GM23338 (cell line): ENCODE data around the gene MAP1B. TPM values are rescaled to one million over a fixed set of nuclear protein-coding genes. Genes with fewer than 3 reads are reported as not detected.

Experiments used
- ATAC-seq: fragments of 200-7000 bp; cut with Tn5 transposase; 3 replicates; pipeline ENCODE4 v1.9.1; 2020
- DNase-seq: peaks from one replicate; pipeline ENCODE4 v3.0.0-alpha.2; 2015; ENCODE audit warnings: low spot score
- H2AFZ ChIP-seq: fragments of 200-600 bp; sonication (generic); 2 replicates; pipeline ENCODE4 v1.8.0; 2016; ENCODE audit warnings: antibody characterized with exemption, mild to moderate bottlenecking, moderate library complexity
- H3F3A ChIP-seq: fragments of 200-600 bp; sonication (generic); replicated peaks from 2 replicates; pipeline ENCODE4 v1.8.0; 2017; ENCODE audit warnings: antibody characterized with exemption, mixed run types, low read depth
- H3K27ac ChIP-seq: fragments of 200-600 bp; sonication (generic); 2 replicates; pipeline ENCODE4 v1.6.1; 2016; ENCODE audit warnings: low read depth
- H3K27me3 ChIP-seq: fragments of 200-600 bp; sonication (generic); 2 replicates; pipeline ENCODE4 v1.8.0; 2016; ENCODE audit warnings: mild to moderate bottlenecking, mixed run types, moderate library complexity; ENCODE audit not compliant: insufficient read depth
- H3K36me3 ChIP-seq: fragments of 200-600 bp; sonication (generic); 2 replicates; pipeline ENCODE4 v1.8.0; 2016; ENCODE audit warnings: mild to moderate bottlenecking; ENCODE audit not compliant: insufficient read depth
- H3K4me1 ChIP-seq: fragments of 200-600 bp; sonication (generic); 2 replicates; pipeline ENCODE4 v1.8.0; 2016; ENCODE audit warnings: mild to moderate bottlenecking, moderate library complexity; ENCODE audit not compliant: insufficient read depth
- H3K4me2 ChIP-seq: fragments of 200-600 bp; sonication (generic); 2 replicates; pipeline ENCODE4 v1.7.1; 2017; ENCODE audit warnings: mixed run types
- H3K4me3 ChIP-seq: fragments of 200-600 bp; sonication (generic); 2 replicates; pipeline ENCODE4 v1.6.1; 2016; ENCODE audit warnings: mixed run types
- H3K79me2 ChIP-seq: fragments of 200-600 bp; sonication (generic); replicated peaks from 2 replicates; pipeline ENCODE4 v1.8.0; 2017; ENCODE audit warnings: mild to moderate bottlenecking; ENCODE audit not compliant: insufficient read depth
- H3K9me2 ChIP-seq: fragments of 200-600 bp; sonication (generic); 2 replicates; pipeline ENCODE4 v1.8.0; 2017; ENCODE audit not compliant: insufficient read depth
- H4K20me1 ChIP-seq: fragments of 200-600 bp; sonication (generic); replicated peaks from 2 replicates; pipeline ENCODE4 v1.8.0; 2017; ENCODE audit warnings: mild to moderate bottlenecking; ENCODE audit not compliant: insufficient read depth
- H3K27ac Mint-ChIP-seq: 2 replicates; pipeline ENCODE4 v1.8.0; 2020; ENCODE audit warnings: inconsistent platforms, mild to moderate bottlenecking, moderate library complexity, mixed read lengths
- H3K27me3 Mint-ChIP-seq: 3 replicates; pipeline ENCODE4 v1.8.0; 2022; ENCODE audit warnings: low read depth, mild to moderate bottlenecking, moderate library complexity, mixed read lengths, inconsistent platforms; ENCODE audit not compliant: insufficient read depth, poor library complexity
- H3K36me3 Mint-ChIP-seq: 3 replicates; pipeline ENCODE4 v1.8.0; 2021; ENCODE audit warnings: low read depth, mild to moderate bottlenecking, inconsistent platforms, moderate library complexity, mixed read lengths
- H3K4me1 Mint-ChIP-seq: 3 replicates; pipeline ENCODE4 v1.8.0; 2020; ENCODE audit warnings: mild to moderate bottlenecking, inconsistent platforms, mixed read lengths
- H3K4me3 Mint-ChIP-seq: 3 replicates; pipeline ENCODE4 v1.8.0; 2021; ENCODE audit warnings: moderate library complexity, mild to moderate bottlenecking, inconsistent platforms, mixed read lengths
- H3K9me3 Mint-ChIP-seq: 3 replicates; pipeline ENCODE4 v1.8.0; 2020; ENCODE audit warnings: moderate library complexity, mild to moderate bottlenecking, inconsistent platforms, mixed read lengths
- CREB1 ChIP-seq: fragments of 250-450 bp; sonication (Bioruptor Pico); IDR thresholded peaks from 2 replicates; pipeline ENCODE4 v1.5.0; 2020; ENCODE audit warnings: low read depth, mild to moderate bottlenecking, moderate library complexity
- EZH2 ChIP-seq: fragments of 200-600 bp; sonication (generic); IDR thresholded peaks from one replicate; pipeline ENCODE4 v1.8.0; 2017; ENCODE audit warnings: antibody characterized with exemption, mild to moderate bottlenecking, low read depth; ENCODE audit not compliant: unreplicated experiment
- EZH2phosphoT487 ChIP-seq: fragments of 200-600 bp; sonication (generic); IDR thresholded peaks from one replicate; pipeline ENCODE4 v1.8.1; 2018; ENCODE audit warnings: antibody characterized with exemption; ENCODE audit not compliant: unreplicated experiment
- JUNB ChIP-seq: IDR thresholded peaks from one replicate; pipeline ENCODE4 v1.6.1; 2016; ENCODE audit warnings: antibody characterized with exemption; ENCODE audit not compliant: unreplicated experiment
- NANOG ChIP-seq: IDR thresholded peaks from 2 replicates; pipeline ENCODE4 v1.6.1; 2016; ENCODE audit warnings: antibody characterized with exemption, borderline replicate concordance
- ZNF114 ChIP-seq: fragments of 250-450 bp; sonication (Bioruptor Pico); IDR thresholded peaks from 2 replicates; pipeline ENCODE4 v1.5.0; 2020; ENCODE audit warnings: mild to moderate bottlenecking, moderate library complexity
- polyA plus RNA-seq: library from polyadenylated mRNA; unstranded; fragments of >200 nt; fragmentation: Nextera tagmentation; extraction: Ambion mirVana; gene quantifications from 2 replicates; pipeline ENCODE4 v1.2.1, GENCODE V29; 2016
- total RNA-seq: library from RNA; depleted of rRNA; stranded (reverse); fragments of >200 nt; shearing (Covaris generic); gene quantifications from 2 replicates; pipeline ENCODE4 v1.2.3, GENCODE V29; 2014
- TF ChIP-seq, protein P1 (sequence below): IDR thresholded peaks from one replicate; pipeline ENCODE4 v1.6.1; 2018; ENCODE audit warnings: antibody characterized with exemption; ENCODE audit not compliant: unreplicated experiment
- TF ChIP-seq, protein P2 (sequence below): IDR thresholded peaks from 2 replicates; pipeline ENCODE4 v1.6.1; 2016; ENCODE audit warnings: antibody characterized with exemption
- TF ChIP-seq, protein P3 (sequence below), 2 experiments: fragments of 200-600 bp in 1 of 2; sonication (generic) in 1 of 2; conservative IDR thresholded peaks; 2 replicates each; pipeline versions ENCODE4 v1.5.1 to v1.6.1; 2016 to 2017; ENCODE audit warnings: antibody characterized with exemption in 2 of 2, low read depth in 2 of 2, mild to moderate bottlenecking in 2 of 2, moderate library complexity in 1 of 2

MAP1B gene
- total and polyA plus RNA-seq, 2 experiments from 2014 or later: 148 to 263 TPM

DNA sequence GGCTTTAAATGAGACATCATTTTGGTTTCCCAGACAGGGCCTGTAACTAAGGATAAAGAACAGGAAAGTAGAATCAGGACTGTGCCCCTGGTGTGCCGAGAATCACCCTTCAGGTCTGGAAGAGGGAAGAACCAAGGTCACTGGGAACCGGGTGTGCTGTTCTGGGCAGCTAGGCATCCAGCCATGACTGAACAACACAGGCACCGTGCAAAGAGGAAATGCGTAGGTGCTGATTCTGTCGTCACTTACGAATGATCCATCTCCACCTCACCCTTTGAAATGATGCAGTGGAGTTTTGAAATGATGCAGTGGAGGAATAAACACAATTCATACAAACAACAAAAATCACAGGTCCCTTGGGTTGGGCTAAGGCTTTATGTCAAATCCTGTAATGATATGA is 64.4 kb downstream of the MAP1B start:
- H2AFZ ChIP-seq: no peak overlapping the region
- no peaks in the 10 kb centered on the region for H3K36me3 ChIP-seq
- H3K36me3 Mint-ChIP-seq: peaks cover 5% of the 10 kb centered on the region; the same call in 2 of the 3 replicates
- DNase-seq (no peak), ATAC-seq (no peak)
- peaks cover 2% of the 10 kb centered on the region for H3K27me3 Mint-ChIP-seq
- no peaks in the 10 kb centered on the region for H3K9me3 Mint-ChIP-seq
- H3K27ac Mint-ChIP-seq: no peak overlapping the region
- no peak overlapping the region for H3K4me3 ChIP-seq
- H3K4me1 ChIP-seq: peaks cover 36% of the 10 kb centered on the region
- no peaks in the 10 kb centered on the region for H4K20me1 ChIP-seq
- H3K4me1 Mint-ChIP-seq: peaks cover 38% of the 10 kb centered on the region
- peaks cover 6% of the 10 kb centered on the region for H3K79me2 ChIP-seq
- H3K9me2 ChIP-seq: no peaks in the 10 kb centered on the region
- no peak overlapping the region for H3K4me2 ChIP-seq
- H3F3A ChIP-seq: no peaks in the 10 kb centered on the region
- H3K27ac ChIP-seq: no peak overlapping the region
- no peak overlapping the region for H3K4me3 Mint-ChIP-seq
- H3K27me3 ChIP-seq: no peaks in the 10 kb centered on the region
- TF ChIP-seq, protein P1, sequence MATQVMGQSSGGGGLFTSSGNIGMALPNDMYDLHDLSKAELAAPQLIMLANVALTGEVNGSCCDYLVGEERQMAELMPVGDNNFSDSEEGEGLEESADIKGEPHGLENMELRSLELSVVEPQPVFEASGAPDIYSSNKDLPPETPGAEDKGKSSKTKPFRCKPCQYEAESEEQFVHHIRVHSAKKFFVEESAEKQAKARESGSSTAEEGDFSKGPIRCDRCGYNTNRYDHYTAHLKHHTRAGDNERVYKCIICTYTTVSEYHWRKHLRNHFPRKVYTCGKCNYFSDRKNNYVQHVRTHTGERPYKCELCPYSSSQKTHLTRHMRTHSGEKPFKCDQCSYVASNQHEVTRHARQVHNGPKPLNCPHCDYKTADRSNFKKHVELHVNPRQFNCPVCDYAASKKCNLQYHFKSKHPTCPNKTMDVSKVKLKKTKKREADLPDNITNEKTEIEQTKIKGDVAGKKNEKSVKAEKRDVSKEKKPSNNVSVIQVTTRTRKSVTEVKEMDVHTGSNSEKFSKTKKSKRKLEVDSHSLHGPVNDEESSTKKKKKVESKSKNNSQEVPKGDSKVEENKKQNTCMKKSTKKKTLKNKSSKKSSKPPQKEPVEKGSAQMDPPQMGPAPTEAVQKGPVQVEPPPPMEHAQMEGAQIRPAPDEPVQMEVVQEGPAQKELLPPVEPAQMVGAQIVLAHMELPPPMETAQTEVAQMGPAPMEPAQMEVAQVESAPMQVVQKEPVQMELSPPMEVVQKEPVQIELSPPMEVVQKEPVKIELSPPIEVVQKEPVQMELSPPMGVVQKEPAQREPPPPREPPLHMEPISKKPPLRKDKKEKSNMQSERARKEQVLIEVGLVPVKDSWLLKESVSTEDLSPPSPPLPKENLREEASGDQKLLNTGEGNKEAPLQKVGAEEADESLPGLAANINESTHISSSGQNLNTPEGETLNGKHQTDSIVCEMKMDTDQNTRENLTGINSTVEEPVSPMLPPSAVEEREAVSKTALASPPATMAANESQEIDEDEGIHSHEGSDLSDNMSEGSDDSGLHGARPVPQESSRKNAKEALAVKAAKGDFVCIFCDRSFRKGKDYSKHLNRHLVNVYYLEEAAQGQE: no peak
- TF ChIP-seq, protein P2, sequence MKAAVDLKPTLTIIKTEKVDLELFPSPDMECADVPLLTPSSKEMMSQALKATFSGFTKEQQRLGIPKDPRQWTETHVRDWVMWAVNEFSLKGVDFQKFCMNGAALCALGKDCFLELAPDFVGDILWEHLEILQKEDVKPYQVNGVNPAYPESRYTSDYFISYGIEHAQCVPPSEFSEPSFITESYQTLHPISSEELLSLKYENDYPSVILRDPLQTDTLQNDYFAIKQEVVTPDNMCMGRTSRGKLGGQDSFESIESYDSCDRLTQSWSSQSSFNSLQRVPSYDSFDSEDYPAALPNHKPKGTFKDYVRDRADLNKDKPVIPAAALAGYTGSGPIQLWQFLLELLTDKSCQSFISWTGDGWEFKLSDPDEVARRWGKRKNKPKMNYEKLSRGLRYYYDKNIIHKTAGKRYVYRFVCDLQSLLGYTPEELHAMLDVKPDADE: no peak
- TF ChIP-seq, protein P3, sequence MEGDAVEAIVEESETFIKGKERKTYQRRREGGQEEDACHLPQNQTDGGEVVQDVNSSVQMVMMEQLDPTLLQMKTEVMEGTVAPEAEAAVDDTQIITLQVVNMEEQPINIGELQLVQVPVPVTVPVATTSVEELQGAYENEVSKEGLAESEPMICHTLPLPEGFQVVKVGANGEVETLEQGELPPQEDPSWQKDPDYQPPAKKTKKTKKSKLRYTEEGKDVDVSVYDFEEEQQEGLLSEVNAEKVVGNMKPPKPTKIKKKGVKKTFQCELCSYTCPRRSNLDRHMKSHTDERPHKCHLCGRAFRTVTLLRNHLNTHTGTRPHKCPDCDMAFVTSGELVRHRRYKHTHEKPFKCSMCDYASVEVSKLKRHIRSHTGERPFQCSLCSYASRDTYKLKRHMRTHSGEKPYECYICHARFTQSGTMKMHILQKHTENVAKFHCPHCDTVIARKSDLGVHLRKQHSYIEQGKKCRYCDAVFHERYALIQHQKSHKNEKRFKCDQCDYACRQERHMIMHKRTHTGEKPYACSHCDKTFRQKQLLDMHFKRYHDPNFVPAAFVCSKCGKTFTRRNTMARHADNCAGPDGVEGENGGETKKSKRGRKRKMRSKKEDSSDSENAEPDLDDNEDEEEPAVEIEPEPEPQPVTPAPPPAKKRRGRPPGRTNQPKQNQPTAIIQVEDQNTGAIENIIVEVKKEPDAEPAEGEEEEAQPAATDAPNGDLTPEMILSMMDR (conservative IDR thresholded peaks at IDR 0.05; ENCODE audit: low read depth in 2 of 2): no peak
- no peak for TF ChIP-seq ZNF114 (CRISPR knock-in tag)
- TF ChIP-seq EZH2: no peak
- TF ChIP-seq EZH2phosphoT487: no peak
- no peak for TF ChIP-seq NANOG
- TF ChIP-seq CREB1: no peak

DNA sequence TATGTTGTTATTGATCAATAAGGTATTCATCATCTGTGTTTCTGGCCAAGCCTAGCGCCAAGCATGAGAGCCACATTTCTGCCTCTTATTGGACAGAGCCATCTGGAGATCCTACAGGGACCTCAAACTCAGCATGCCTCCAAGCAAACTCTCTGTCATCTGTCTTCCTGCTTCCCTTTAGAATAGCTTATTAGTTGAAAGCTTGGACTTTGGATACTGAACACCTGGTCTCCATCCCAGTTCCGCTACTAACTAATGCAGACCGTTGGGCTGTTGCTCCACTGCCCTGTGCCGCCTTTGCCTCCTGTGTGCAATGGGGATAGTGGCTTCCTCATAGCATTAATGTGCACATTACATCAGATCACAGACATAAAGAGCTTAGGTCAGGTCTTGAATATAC is 65.5 kb downstream of the MAP1B start:
- Mint-ChIP-seq H3K4me3 (no peak overlapping the region), H3K27me3 (no peaks in the 10 kb centered on the region), H3K9me3 (no peaks in the 10 kb centered on the region), H3K36me3 (peaks cover 5% of the 10 kb centered on the region; the same call in 2 of the 3 replicates), H3K4me1 (peaks cover 28% of the 10 kb centered on the region), H3K27ac (no peak overlapping the region)
- no peaks in the 10 kb centered on the region for H3F3A ChIP-seq
- H3K27ac ChIP-seq: no peak overlapping the region
- no peak for DNase-seq
- no peak for ATAC-seq
- peaks cover 25% of the 10 kb centered on the region for H3K4me1 ChIP-seq
- no peak overlapping the region for H2AFZ ChIP-seq
- H3K27me3 ChIP-seq: no peaks in the 10 kb centered on the region
- no peaks in the 10 kb centered on the region for H3K9me2 ChIP-seq
- H4K20me1 ChIP-seq: no peaks in the 10 kb centered on the region
- no peak overlapping the region for H3K4me3 ChIP-seq
- no peak overlapping the region for H3K4me2 ChIP-seq
- no peaks in the 10 kb centered on the region for H3K36me3 ChIP-seq
- peaks cover 13% of the 10 kb centered on the region for H3K79me2 ChIP-seq
- TF ChIP-seq EZH2phosphoT487: no peak
- TF ChIP-seq, protein P1: no peak
- TF ChIP-seq, protein P2: no peak
- TF ChIP-seq JUNB: no peak
